K562 (cell line): ENCODE data around the gene OR8D2. TPM values are rescaled to one million over a fixed set of nuclear protein-coding genes. Genes with fewer than 3 reads are reported as not detected.

Experiments
- CBFA2T2 ChIP-seq: fragments of 450-650 bp; conservative IDR thresholded peaks from 2 replicates; pipeline ENCODE4 v1.6.1; 2017; ENCODE audit warnings: mild to moderate bottlenecking
- HLTF ChIP-seq: fragments of 450-650 bp; IDR thresholded peaks from 2 replicates; pipeline ENCODE4 v1.6.1; 2016
- KAT7 ChIP-seq: sonication (generic); formaldehyde crosslinking; IDR thresholded peaks from 2 replicates; pipeline ENCODE4 v1.8.0; 2022; ENCODE audit warnings: missing genetic modification reagents, mild to moderate bottlenecking, borderline replicate concordance
- KDM5B ChIP-seq: fragments of 200-600 bp; sonication (generic); IDR thresholded peaks from 2 replicates; pipeline ENCODE4 v1.6.1; 2012; ENCODE audit warnings: low read depth, mild to moderate bottlenecking, moderate library complexity, low read length, control low read depth, inconsistent platforms; ENCODE audit not compliant: insufficient replicate concordance
- NFATC3 ChIP-seq: fragments of 450-650 bp; IDR thresholded peaks from 2 replicates; pipeline ENCODE4 v1.6.1; 2017; ENCODE audit warnings: mild to moderate bottlenecking
- NR3C1 ChIP-seq: sonication (generic); formaldehyde crosslinking; IDR thresholded peaks from 2 replicates; pipeline ENCODE4 v1.8.1; 2022; ENCODE audit warnings: missing genetic modification reagents
- PHB2 ChIP-seq: fragments of 450-650 bp; IDR thresholded peaks from 2 replicates; pipeline ENCODE4 v1.6.1; 2017; ENCODE audit warnings: low read depth
- POLR2AphosphoS5 ChIP-seq: IDR thresholded peaks from 2 replicates; pipeline ENCODE4 v1.6.1; 2011; ENCODE audit warnings: mild to moderate bottlenecking, low read depth, low read length, moderate library complexity; ENCODE audit not compliant: control insufficient read depth, insufficient read depth
- PTRF ChIP-seq: fragments of 450-650 bp; IDR thresholded peaks from 2 replicates; pipeline ENCODE4 v1.6.1; 2016; ENCODE audit warnings: mild to moderate bottlenecking, missing genetic modification characterization, missing compliant biosample characterization
- SMAD3 ChIP-seq: fragments of 450-650 bp; formaldehyde crosslinking; conservative IDR thresholded peaks from 2 replicates; pipeline ENCODE4 v1.4.0; 2020; ENCODE audit warnings: mild to moderate bottlenecking
- SP2 ChIP-seq: IDR thresholded peaks from 2 replicates; pipeline ENCODE4 v1.6.1; 2011; ENCODE audit warnings: mild to moderate bottlenecking, low read depth, low read length, moderate library complexity; ENCODE audit not compliant: poor library complexity, severe bottlenecking; ENCODE audit errors: extremely low read depth
- SRSF3 ChIP-seq: fragments of 200-400 bp; formaldehyde crosslinking; IDR thresholded peaks from 2 replicates; pipeline ENCODE4 v1.6.1; 2016; ENCODE audit warnings: mild to moderate bottlenecking, low read length, moderate library complexity; ENCODE audit not compliant: insufficient read depth
- TRIM25 ChIP-seq: fragments of 450-650 bp; IDR thresholded peaks from 2 replicates; pipeline ENCODE4 v1.7.0; 2016; ENCODE audit warnings: borderline replicate concordance
- U2AF1 ChIP-seq: fragments of 200-400 bp; formaldehyde crosslinking; optimal IDR thresholded peaks from 2 replicates; pipeline ENCODE3; 2017; ENCODE audit warnings: mild to moderate bottlenecking, low read depth, low read length, moderate library complexity
- ZBTB8A ChIP-seq: fragments of 450-650 bp; IDR thresholded peaks from 2 replicates; pipeline ENCODE4 v1.6.1; 2018; ENCODE audit warnings: mild to moderate bottlenecking, moderate library complexity; ENCODE audit not compliant: partially characterized antibody
- ZNF584 ChIP-seq: fragments of 200-800 bp; sonication (Bioruptor generic); IDR thresholded peaks from 2 replicates; pipeline ENCODE4 v1.6.1; 2016; ENCODE audit warnings: low read depth, mild to moderate bottlenecking, missing genetic modification characterization, missing compliant biosample characterization
- ZNF586 ChIP-seq: fragments of 450-650 bp; formaldehyde crosslinking; conservative IDR thresholded peaks from 2 replicates; pipeline ENCODE4 v1.4.0; 2020; ENCODE audit warnings: mild to moderate bottlenecking, moderate library complexity
- ZNF589 ChIP-seq: fragments of 200-800 bp; sonication (Bioruptor generic); IDR thresholded peaks from 2 replicates; pipeline ENCODE4 v1.6.1; 2016; ENCODE audit warnings: low read depth, missing genetic modification characterization, missing compliant biosample characterization
- ZNF77 ChIP-seq: fragments of 250-450 bp; sonication (Bioruptor Pico); IDR thresholded peaks from 2 replicates; pipeline ENCODE4 v1.5.0; 2020
- polyA plus RNA-seq, 8 experiments: library from polyadenylated mRNA; depleted of rRNA in 4 of 8; stranded (reverse) in 5 of 8; unstranded in 3 of 8; fragments of >200 nt; fragmentation: Nextera tagmentation in 2 of 8; fragmentation: Illumina TruSeq in 1 of 8; extraction: Ambion mirVana in 2 of 8; extraction: Trizol in 1 of 8; gene quantifications; 2 replicates each; pipeline versions ENCODE4 v1.2.1 to v1.2.3, GENCODE V29; 2011 to 2014; ENCODE audit warnings: inconsistent platforms in 1 of 8, missing spikeins in 1 of 8
- total RNA-seq, 7 experiments: library from RNA; depleted of rRNA in 6 of 7; stranded (reverse); fragments of >200 nt in 6 of 7; fragmentation: Illumina TruSeq in 2 of 7; extraction: Trizol in 2 of 7; gene quantifications; 2 replicates each; pipeline versions ENCODE4 v1.2.1 to v1.2.3, GENCODE V29; 2011 to 2021; ENCODE audit warnings: low replicate concordance in 1 of 7
- TF ChIP-seq, protein P1 (sequence below): fragments of 450-650 bp; formaldehyde crosslinking; IDR thresholded peaks from 2 replicates; pipeline ENCODE4 v1.4.0; 2022; ENCODE audit warnings: missing genetic modification characterization
- TF ChIP-seq, protein P2 (sequence below): fragments of 450-650 bp; formaldehyde crosslinking; IDR thresholded peaks from 2 replicates; pipeline ENCODE4 v1.4.0; 2022; ENCODE audit warnings: missing genetic modification characterization
- TF ChIP-seq, protein P3 (sequence below): sonication (generic); IDR thresholded peaks from 2 replicates; pipeline ENCODE4 v1.6.1; 2016
- TF ChIP-seq, protein P4 (sequence below): IDR thresholded peaks from 2 replicates; pipeline ENCODE4 v1.6.1; 2016; ENCODE audit warnings: missing genetic modification characterization, missing compliant biosample characterization

The OR8D2 gene
- total and polyA plus RNA-seq, 9 of the 15 experiments (the other 6 are each of a cell fraction or from before 2014, with no cell fraction given): 0.06 to 0.21 TPM; not detected in 7

- TF ChIP-seq TRIM25: no peak
- TF ChIP-seq U2AF1: no peak
- TF ChIP-seq CBFA2T2: no peak
- TF ChIP-seq ZNF77 (CRISPR knock-in tag): no peak
- TF ChIP-seq ZBTB8A: no peak
- TF ChIP-seq PTRF (tag): no peak
- TF ChIP-seq, protein P1, sequence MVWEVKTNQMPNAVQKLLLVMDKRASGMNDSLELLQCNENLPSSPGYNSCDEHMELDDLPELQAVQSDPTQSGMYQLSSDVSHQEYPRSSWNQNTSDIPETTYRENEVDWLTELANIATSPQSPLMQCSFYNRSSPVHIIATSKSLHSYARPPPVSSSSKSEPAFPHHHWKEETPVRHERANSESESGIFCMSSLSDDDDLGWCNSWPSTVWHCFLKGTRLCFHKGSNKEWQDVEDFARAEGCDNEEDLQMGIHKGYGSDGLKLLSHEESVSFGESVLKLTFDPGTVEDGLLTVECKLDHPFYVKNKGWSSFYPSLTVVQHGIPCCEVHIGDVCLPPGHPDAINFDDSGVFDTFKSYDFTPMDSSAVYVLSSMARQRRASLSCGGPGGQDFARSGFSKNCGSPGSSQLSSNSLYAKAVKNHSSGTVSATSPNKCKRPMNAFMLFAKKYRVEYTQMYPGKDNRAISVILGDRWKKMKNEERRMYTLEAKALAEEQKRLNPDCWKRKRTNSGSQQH: 0 out of 2 replicates have a peak, but pooled peaks have one; percentile 27
- TF ChIP-seq SRSF3: no peak
- TF ChIP-seq KDM5B: no peak
- TF ChIP-seq ZNF589 (CRISPR knock-in tag): no peak
- TF ChIP-seq, protein P2, sequence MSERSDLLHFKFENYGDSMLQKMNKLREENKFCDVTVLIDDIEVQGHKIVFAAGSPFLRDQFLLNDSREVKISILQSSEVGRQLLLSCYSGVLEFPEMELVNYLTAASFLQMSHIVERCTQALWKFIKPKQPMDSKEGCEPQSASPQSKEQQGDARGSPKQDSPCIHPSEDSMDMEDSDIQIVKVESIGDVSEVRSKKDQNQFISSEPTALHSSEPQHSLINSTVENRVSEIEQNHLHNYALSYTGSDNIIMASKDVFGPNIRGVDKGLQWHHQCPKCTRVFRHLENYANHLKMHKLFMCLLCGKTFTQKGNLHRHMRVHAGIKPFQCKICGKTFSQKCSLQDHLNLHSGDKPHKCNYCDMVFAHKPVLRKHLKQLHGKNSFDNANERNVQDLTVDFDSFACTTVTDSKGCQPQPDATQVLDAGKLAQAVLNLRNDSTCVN (CRISPR knock-in tag): 0 out of 2 replicates have a peak, but pooled peaks have one; percentile 47
- no peak for TF ChIP-seq NFATC3
- TF ChIP-seq PHB2: no peak
- no peak for TF ChIP-seq POLR2AphosphoS5
- peak; percentile 45; the same call in 1 of the 2 replicates for TF ChIP-seq HLTF
- TF ChIP-seq KAT7 (CRISPR knock-in tag): no peak
- no peak for TF ChIP-seq ZNF584 (CRISPR knock-in tag)
- TF ChIP-seq SP2: no peak
- no peak for TF ChIP-seq SMAD3 (CRISPR knock-in tag)
- TF ChIP-seq ZNF586: no peak
- TF ChIP-seq, protein P3, sequence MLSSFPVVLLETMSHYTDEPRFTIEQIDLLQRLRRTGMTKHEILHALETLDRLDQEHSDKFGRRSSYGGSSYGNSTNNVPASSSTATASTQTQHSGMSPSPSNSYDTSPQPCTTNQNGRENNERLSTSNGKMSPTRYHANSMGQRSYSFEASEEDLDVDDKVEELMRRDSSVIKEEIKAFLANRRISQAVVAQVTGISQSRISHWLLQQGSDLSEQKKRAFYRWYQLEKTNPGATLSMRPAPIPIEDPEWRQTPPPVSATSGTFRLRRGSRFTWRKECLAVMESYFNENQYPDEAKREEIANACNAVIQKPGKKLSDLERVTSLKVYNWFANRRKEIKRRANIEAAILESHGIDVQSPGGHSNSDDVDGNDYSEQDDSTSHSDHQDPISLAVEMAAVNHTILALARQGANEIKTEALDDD: no peak
- no peak for TF ChIP-seq NR3C1 (CRISPR knock-in tag)
- TF ChIP-seq, protein P4, sequence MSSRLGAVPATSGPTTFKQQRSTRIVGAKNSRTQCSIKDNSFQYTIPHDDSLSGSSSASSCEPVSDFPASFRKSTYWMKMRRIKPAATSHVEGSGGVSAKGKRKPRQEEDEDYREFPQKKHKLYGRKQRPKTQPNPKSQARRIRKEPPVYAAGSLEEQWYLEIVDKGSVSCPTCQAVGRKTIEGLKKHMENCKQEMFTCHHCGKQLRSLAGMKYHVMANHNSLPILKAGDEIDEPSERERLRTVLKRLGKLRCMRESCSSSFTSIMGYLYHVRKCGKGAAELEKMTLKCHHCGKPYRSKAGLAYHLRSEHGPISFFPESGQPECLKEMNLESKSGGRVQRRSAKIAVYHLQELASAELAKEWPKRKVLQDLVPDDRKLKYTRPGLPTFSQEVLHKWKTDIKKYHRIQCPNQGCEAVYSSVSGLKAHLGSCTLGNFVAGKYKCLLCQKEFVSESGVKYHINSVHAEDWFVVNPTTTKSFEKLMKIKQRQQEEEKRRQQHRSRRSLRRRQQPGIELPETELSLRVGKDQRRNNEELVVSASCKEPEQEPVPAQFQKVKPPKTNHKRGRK (tag): peak; percentile 91
These were observed 6.9 kb downstream of the OR8D2 start (continued) for GRCh38 chr11:124313131-124313530.
